HG03575 (cell line): ENCODE results near the gene PDCD2L.
"Not testable (repeated sequence)": the region's sequence is repeated elsewhere in the genome, so short reads cannot be mapped to it uniquely, and the experiment has no call there.

Experiments used
- ATAC-seq: cut with Tn5 transposase; IDR thresholded peaks from one replicate; pipeline ENCODE4 v1.9.1; 2021; ENCODE audit not compliant: unreplicated experiment, insufficient number of reproducible peaks, low FRiP score; ENCODE audit errors: extremely low read depth

The PDCD2L gene

GRCh38 chr19:34457446-34457845 is 53.2 kb downstream of the PDCD2L start:
- ATAC-seq: no peak

GRCh38 chr19:34458677-34459076 is 54.5 kb downstream of the PDCD2L start:
- no peak for ATAC-seq

GRCh38 chr19:34459614-34460013 is 55.4 kb downstream of the PDCD2L start:
- no peak for ATAC-seq

GRCh38 chr19:34461375-34462100 is 57.3 kb downstream of the PDCD2L start:
- ATAC-seq: no peak

GRCh38 chr19:34464785-34465184 is 60.6 kb downstream of the PDCD2L start:
- not testable (repeated sequence) for ATAC-seq

- ATAC-seq: no peak
These were observed 64.2 kb downstream of the PDCD2L start for GRCh38 chr19:34468409-34468808.

- ATAC-seq: not testable (repeated sequence)
These were observed 64.8 kb downstream of the PDCD2L start for GRCh38 chr19:34469026-34469425.

- no peak for ATAC-seq
These were observed 67.9 kb downstream of the PDCD2L start for GRCh38 chr19:34471906-34472700.

- ATAC-seq: no peak
These were observed 70.2 kb downstream of the PDCD2L start for GRCh38 chr19:34474233-34474989.

GRCh38 chr19:34475026-34475974 is 71.1 kb downstream of the PDCD2L start:
- no peak for ATAC-seq
